GM19463 (cell line): Measurements from ENCODE around the gene WDR72.

Source experiments
- ATAC-seq: cut with Tn5 transposase; IDR thresholded peaks from one replicate; pipeline ENCODE4 v1.9.1; 2021; ENCODE audit warnings: mild to moderate bottlenecking, moderate library complexity; ENCODE audit not compliant: unreplicated experiment

The WDR72 gene

GRCh38 chr15:53611145-53611920 lies 148.1 kb downstream of the WDR72 start:
- no peak for ATAC-seq

GRCh38 chr15:53591041-53591440 lies 168.4 kb downstream of the WDR72 start:
- ATAC-seq, result no peak

- ATAC-seq, result no peak
Measured at GRCh38 chr15:53590380-53590779, 169.1 kb downstream of the WDR72 start.

- no peak for ATAC-seq
Measured at GRCh38 chr15:53589520-53590057, 169.9 kb downstream of the WDR72 start.

- ATAC-seq, result no peak
Measured at GRCh38 chr15:53588773-53589172, 170.7 kb downstream of the WDR72 start.

DNA sequence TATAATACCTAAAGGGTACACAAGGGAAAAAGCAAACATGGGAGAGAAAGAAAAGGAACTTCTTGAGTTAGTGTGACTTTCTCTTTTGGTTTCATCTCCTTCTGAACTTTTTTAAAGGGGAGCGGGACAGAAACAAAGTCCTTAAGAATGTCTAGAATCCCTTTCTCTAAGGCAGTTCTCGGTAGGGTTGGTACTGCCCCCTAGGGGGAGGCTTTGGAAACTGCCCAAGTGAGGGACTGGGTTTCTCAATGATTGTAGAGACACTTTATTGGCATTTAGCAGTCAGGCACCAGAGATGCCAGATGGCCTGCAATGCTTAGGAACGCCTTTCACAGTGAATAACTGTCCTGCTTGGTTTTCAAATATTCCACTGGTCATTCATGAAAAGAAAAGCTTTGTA lies 172.7 kb downstream of the WDR72 start:
- peak; percentile 85 for ATAC-seq

- ATAC-seq, result no peak
Measured at GRCh38 chr15:53581513-53581912, 177.9 kb downstream of the WDR72 start.

DNA sequence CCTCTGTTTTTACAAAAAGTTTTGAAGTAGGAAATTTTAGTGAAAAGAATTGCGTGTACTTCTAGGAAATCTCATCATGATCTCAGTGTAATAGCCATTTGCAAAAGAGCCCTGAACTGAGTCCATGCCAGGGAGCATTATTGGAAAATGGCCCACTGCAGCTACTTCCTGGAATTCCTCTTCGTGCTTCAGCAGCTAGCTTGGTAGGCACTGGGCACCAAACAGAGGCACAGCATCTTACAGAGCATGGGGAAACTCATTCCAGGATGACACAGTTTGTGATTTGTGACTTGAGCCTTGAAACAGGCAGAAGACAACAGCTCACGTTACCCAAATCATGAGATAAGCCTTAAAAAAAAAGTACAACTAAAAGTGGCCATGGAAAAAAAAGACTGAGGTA lies 179.1 kb downstream of the WDR72 start:
- ATAC-seq, result no peak

DNA sequence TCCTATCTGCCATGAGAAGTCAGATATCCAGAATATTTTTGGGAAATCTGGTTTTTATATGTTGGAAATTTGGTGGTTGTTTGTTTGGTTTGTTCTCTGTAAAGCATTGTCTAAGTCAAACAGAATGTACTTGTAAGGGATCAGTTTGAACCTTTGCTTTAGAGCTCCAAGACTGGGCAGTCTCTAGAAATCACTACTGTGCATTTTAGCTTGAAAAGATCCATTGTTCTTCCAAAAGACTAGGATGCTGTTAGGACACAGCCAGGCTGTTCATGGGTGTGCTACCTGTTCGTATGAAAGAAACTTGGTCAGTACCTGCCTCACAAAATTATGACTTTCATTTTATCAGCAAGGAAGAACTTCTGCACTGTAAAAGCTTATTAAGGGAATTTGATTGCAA lies 182.6 kb downstream of the WDR72 start:
- ATAC-seq, result no peak

DNA sequence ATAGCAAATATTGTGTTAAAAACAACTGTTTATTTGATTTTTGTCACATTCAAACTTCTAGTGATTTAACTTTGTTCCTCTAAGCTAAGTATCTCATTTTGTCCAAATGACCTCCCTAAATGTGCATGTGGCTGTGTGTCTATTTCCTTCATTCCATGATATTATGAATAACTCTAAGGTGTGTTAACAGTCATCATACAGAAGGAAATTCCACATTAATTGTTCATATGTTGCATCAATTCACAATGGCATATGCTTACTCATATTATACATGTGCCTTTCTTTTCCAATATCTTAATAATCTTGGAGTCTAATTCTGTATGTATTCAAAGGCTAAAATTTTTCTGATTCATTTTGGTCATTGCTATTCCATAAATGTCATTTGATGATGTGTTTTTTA lies 186.4 kb downstream of the WDR72 start:
- no peak for ATAC-seq

DNA sequence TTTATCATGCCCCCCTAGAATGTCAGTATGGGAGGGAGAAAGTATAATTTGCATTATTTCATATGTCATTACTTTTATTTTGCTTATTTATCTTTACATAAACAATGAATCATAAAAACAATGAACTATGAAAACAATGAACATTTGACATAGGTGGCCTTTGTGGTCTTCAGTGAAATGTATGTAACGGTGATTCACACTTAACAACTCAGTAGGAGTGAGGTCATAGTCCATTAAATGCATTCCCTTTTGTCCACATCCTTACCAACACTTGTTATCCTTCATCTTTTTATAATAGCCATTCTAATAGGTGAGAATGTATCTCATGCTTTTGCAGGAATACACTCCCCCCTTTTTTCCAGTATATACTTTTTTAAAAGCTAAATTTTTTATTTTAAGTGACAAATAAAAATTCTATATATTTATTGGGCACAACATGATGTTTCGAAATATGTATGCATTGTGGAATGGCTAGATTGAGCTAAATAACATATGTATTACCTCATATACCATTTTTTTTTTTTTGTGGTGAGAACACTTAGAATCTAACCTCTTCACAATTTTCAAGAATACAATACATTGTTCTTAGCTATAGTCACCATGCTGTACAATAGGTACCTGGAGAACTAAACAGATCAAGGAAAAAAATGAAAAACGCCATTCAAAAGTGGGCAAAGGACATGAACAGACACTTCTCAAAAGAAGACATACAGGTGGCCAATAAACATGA lies 189.5 kb downstream of the WDR72 start:
- ATAC-seq, result no peak

GRCh38 chr15:53566912-53567311 lies 192.6 kb downstream of the WDR72 start:
- ATAC-seq, result no peak

- no peak for ATAC-seq
Measured at GRCh38 chr15:53565721-53566120, 193.7 kb downstream of the WDR72 start.

DNA sequence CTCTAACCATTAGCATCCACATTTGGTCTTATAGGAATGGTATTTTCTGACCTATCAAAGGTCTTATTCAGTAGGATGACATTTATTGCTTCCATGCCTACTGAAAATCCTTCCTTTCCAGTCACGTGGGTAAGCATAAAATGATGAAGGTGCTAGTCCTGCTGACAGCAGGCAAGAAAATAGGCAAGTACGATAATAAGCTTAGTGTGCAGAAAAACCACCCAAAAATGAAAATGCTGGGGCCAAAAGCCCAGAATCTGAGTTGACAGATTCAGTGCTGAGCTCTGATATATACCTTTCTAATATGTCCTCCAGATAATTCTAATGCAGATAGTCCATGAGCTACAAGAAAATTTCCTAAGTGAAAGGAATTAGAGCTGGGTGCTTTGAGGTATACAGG lies 194.8 kb downstream of the WDR72 start:
- ATAC-seq, result no peak

GRCh38 chr15:53563627-53564026 lies 195.8 kb downstream of the WDR72 start:
- ATAC-seq, result no peak

DNA sequence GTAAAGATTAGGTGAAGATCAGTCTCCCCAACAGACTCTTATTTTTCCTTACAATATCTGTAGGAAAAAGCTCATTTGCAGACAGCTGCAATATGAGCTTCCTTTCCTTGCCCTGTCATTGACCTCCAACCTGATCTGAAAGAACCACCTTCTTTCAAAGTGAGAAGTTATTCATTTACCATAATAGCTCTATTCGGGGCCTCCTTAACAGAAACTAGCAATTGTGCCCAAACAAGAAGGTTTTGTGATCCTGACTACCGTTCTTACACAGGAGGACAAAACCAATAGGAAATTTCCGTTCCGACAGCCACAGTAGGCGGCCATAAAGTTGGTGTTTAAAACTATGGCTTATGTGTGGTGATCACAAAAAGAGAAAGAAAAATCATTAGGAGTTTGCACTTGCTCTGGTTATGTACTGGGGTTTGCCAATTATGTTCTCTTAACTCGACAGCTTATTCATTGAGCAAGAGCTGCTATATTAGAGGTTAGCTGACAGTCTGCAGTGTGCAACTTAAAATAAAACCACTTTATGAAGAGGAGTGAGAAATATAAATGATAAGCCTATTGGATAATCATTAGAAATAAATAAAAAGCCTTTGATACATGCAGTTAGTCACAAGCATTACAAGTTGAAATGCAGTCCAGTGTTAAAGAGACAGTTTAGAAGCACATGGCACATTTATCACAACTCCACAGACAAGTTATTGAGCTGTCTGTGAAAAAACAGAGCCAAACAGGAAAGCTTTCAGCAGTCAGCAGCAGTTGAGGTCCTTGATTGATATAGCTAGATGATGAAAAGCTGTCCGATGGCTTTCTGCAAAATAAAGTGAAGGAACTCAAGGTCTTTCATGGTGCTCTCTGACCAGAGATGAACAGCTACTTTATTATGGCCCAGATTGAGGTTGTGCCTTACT lies 199.8 kb downstream of the WDR72 start:
- peak; percentile 82 for ATAC-seq

DNA sequence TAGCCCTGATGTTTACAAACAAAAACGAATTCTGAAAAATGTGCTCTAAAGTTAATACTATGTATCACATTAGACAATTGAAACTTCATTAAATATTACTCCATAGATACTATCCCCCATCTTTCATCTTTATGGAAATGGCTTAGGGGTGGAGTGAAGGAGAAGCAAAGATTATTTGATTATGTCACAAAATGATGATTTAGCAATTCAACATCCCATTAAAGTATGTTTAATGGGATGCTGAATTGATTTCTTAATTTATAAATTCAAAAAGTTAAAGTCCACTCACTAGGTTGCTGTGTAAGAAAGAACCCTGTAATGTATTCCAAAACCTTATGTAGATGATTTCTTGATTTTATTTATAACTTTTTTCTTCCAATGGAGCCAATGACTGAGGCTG lies 201.1 kb downstream of the WDR72 start:
- ATAC-seq, result no peak

DNA sequence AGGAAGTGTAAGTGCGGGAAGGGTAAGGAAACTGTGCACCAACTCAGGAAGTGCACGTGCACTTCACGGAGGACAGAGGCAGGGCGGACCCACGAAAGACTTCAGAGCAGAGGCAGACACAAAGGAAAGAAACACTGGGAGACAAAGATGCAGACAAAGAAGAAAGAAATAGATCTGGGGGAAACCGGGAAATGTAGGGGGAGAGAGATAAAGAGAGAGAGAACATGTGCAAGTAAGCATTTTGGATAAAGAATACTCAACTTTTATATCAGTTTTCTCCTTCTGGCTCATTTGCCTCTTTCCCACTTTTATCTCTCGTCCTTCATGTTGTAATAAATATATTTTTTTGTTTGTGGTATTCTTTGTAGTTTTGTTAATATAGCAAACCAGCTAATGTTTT lies 204.2 kb downstream of the WDR72 start:
- ATAC-seq, result no peak

GRCh38 chr15:53549697-53550305 lies 209.7 kb downstream of the WDR72 start:
- no peak for ATAC-seq

DNA sequence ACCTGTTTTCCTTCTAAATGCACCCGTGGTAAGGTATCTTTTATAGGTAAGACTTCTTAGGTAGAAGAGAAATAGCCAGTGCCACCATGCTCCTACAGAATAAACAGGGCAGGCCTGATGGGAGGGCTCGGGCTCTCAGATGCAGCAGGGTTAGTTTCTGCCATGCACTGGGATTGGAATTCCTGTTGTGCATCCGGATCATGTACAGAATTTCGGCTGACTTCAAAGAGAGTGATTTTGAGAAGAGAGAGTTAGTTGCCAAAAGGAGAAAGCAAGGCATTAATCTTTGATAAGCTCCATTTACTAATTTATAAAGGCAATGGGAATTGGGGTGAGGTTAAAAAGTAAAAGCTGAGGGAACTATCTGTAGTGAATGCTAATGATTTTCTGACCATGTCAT lies 211.2 kb downstream of the WDR72 start:
- ATAC-seq, result no peak
